RWPE2 (cell line): ENCODE data around the gene GRIN3B.

ENCODE experiments used
- ATAC-seq: fragments of 200-7000 bp; cut with Tn5 transposase; 3 replicates; pipeline ENCODE4 v1.9.1; 2021; ENCODE audit warnings: low read depth
- DNase-seq: peaks from one replicate; pipeline ENCODE4 v3.0.0-alpha.2; 2020; ENCODE audit warnings: low spot score
- H3K27ac ChIP-seq: fragments of 450-650 bp; 2 replicates; pipeline ENCODE4 v1.5.1; 2017; ENCODE audit warnings: mild to moderate bottlenecking; ENCODE audit not compliant: poor library complexity, severe bottlenecking
- H3K27me3 ChIP-seq: fragments of 250-450 bp; sonication (Bioruptor Pico); 2 replicates; pipeline ENCODE4 v1.5.1; 2021; ENCODE audit warnings: mild to moderate bottlenecking, moderate library complexity; ENCODE audit not compliant: insufficient read depth, poor library complexity, severe bottlenecking
- H3K36me3 ChIP-seq: fragments of 250-450 bp; sonication (Bioruptor Pico); 2 replicates; pipeline ENCODE4 v1.5.1; 2020; ENCODE audit warnings: low read depth, mild to moderate bottlenecking, moderate library complexity
- H3K4me1 ChIP-seq: fragments of 250-450 bp; sonication (Bioruptor Pico); 2 replicates; pipeline ENCODE4 v1.5.1; 2021; ENCODE audit warnings: mild to moderate bottlenecking, moderate library complexity; ENCODE audit not compliant: insufficient read depth, poor library complexity, severe bottlenecking
- H3K4me3 ChIP-seq: fragments of 250-450 bp; sonication (Bioruptor Pico); 2 replicates; pipeline ENCODE4 v1.5.1; 2021; ENCODE audit warnings: mild to moderate bottlenecking, moderate library complexity; ENCODE audit not compliant: severe bottlenecking
- H3K9me3 ChIP-seq: fragments of 250-450 bp; sonication (Bioruptor Pico); 2 replicates; pipeline ENCODE4 v1.5.1; 2021; ENCODE audit warnings: mild to moderate bottlenecking, moderate library complexity; ENCODE audit not compliant: severe bottlenecking
- CTCF ChIP-seq: fragments of 450-650 bp; IDR thresholded peaks from one replicate; pipeline ENCODE4 v1.5.1; 2017; ENCODE audit warnings: mild to moderate bottlenecking, moderate library complexity; ENCODE audit not compliant: poor library complexity, severe bottlenecking

Gene GRIN3B

GRCh38 chr19:966485-967088 lies 33.6 kb upstream of the GRIN3B start:
- ATAC-seq (no peak), DNase-seq (no peak)
- Histone ChIP-seq H3K4me1 (no peaks in the 10 kb centered on the region), H3K27ac (no peak overlapping the region), H3K9me3 (peaks cover 3% of the 10 kb centered on the region), H3K27me3 (no peaks in the 10 kb centered on the region), H3K36me3 (peaks cover 43% of the 10 kb centered on the region), H3K4me3 (no peak overlapping the region)
- no peak for TF ChIP-seq CTCF

- no peak overlapping the region for H3K4me3 ChIP-seq
- H3K27ac ChIP-seq: no peak overlapping the region
- H3K36me3 ChIP-seq: peaks cover 36% of the 10 kb centered on the region
- no peaks in the 10 kb centered on the region for H3K4me1 ChIP-seq
- H3K9me3 ChIP-seq: peaks cover 3% of the 10 kb centered on the region
- DNase-seq: no peak
- peak; percentile 36 for TF ChIP-seq CTCF
- no peak for ATAC-seq
- H3K27me3 ChIP-seq: no peaks in the 10 kb centered on the region
Observed at GRCh38 chr19:970695-971094, 29.5 kb upstream of the GRIN3B start.

GRCh38 chr19:971795-972194 lies 28.4 kb upstream of the GRIN3B start:
- H3K9me3 ChIP-seq: peaks cover 3% of the 10 kb centered on the region
- peaks cover 32% of the 10 kb centered on the region for H3K36me3 ChIP-seq
- no peak for DNase-seq
- ATAC-seq: no peak
- TF ChIP-seq CTCF: no peak
- no peak overlapping the region for H3K4me3 ChIP-seq
- no peak overlapping the region for H3K27ac ChIP-seq
- H3K27me3 ChIP-seq: no peaks in the 10 kb centered on the region
- no peaks in the 10 kb centered on the region for H3K4me1 ChIP-seq

GRCh38 chr19:972281-972680 lies 27.9 kb upstream of the GRIN3B start:
- ATAC-seq (no peak), DNase-seq (no peak)
- no peak for TF ChIP-seq CTCF
- H3K27me3 ChIP-seq: no peaks in the 10 kb centered on the region
- no peak overlapping the region for H3K27ac ChIP-seq
- H3K36me3 ChIP-seq: peaks cover 28% of the 10 kb centered on the region
- H3K4me3 ChIP-seq: no peak overlapping the region
- H3K9me3 ChIP-seq: peaks cover 3% of the 10 kb centered on the region
- no peaks in the 10 kb centered on the region for H3K4me1 ChIP-seq

GRCh38 chr19:973726-974563 lies 26.3 kb upstream of the GRIN3B start:
- DNase-seq: no peak
- no peak for ATAC-seq

More at GRCh38 chr19:973726-974563, 26.3 kb upstream of the GRIN3B start:
- Histone ChIP-seq H3K4me1 (no peaks in the 10 kb centered on the region), H3K9me3 (peaks cover 3% of the 10 kb centered on the region), H3K4me3 (no peak overlapping the region), H3K27me3 (no peaks in the 10 kb centered on the region), H3K27ac (no peak overlapping the region), H3K36me3 (peaks cover 24% of the 10 kb centered on the region)
- no peak for TF ChIP-seq CTCF
